HepG2 (cell line): ENCODE results near the gene RPLP2. TPM values are rescaled to one million over a fixed set of nuclear protein-coding genes. Genes with fewer than 3 reads are reported as not detected.
A peak's percentile ranks its signal among the peaks of the same experiment; 100 is the strongest.

Experiments used
- ATAC-seq: fragments of 200-7000 bp; cut with Tn5 transposase; 3 replicates; pipeline ENCODE4 v1.9.1; 2020; ENCODE audit warnings: mild to moderate bottlenecking, moderate library complexity
- BruUV-seq: library from RNA; stranded (reverse); fragments of 400-500 nt; replicated peaks from 2 replicates; lab custom pipeline; 2021; lab: Mats Ljungman, UMichigan
- CTCF ChIA-PET: fragments of 300-600 bp; formaldehyde crosslinking; extraction: SDS; loops from one replicate; lab custom pipeline; 2021; ENCODE audit warnings: low total read pairs, inconsistent platforms, low intra/inter-chr PET ratio; lab: Yijun Ruan, JAX
- POLR2A ChIA-PET: fragments of 350-600 bp; sonication (Branson Sonifier 250); formaldehyde crosslinking; loops from one replicate; lab custom pipeline; 2020; ENCODE audit warnings: antibody characterized with exemption, inconsistent platforms; lab: Yijun Ruan, JAX
- DNase-seq: peaks from one replicate; pipeline ENCODE4 v3.0.0-alpha.2; 2015; ENCODE audit warnings: low spot score
- FAIRE-seq: peaks from 3 replicates; lab custom pipeline; 2011; peaks lifted over from hg19 to GRCh38; lab: Jason Lieb, UNC
- H2AFZ ChIP-seq: one replicate; pipeline ENCODE4 v1.6.1; 2011; ENCODE audit warnings: low read length, inconsistent platforms
- H3K27ac ChIP-seq: fragments of 300-600 bp; 3 replicates; pipeline ENCODE4 v1.8.0; 2011; ENCODE audit warnings: mixed run types, mild to moderate bottlenecking, mixed read lengths, low read length, inconsistent platforms; ENCODE audit not compliant: insufficient read depth; ENCODE audit errors: extremely low read length
- H3K27me3 ChIP-seq, 2 experiments: fragments of 200-600 bp in 1 of 2; 2 replicates in 1 of 2; 3 replicates in 1 of 2; pipeline versions ENCODE4 v1.6.0 to v1.8.0; 2011; ENCODE audit warnings: low read length in 2 of 2, mild to moderate bottlenecking in 2 of 2, moderate library complexity in 2 of 2, inconsistent platforms in 1 of 2; ENCODE audit not compliant: insufficient read depth in 2 of 2, control insufficient read depth in 1 of 2
- H3K36me3 ChIP-seq, 2 experiments: fragments of 200-600 bp in 1 of 2; replicated peaks in 1 of 2; 2 replicates in 1 of 2; 3 replicates in 1 of 2; pipeline versions ENCODE4 v1.5.1 to v1.8.0; 2011; ENCODE audit warnings: low read length in 2 of 2, inconsistent platforms in 1 of 2; ENCODE audit not compliant: insufficient read depth in 2 of 2, control insufficient read depth in 1 of 2
- H3K4me1 ChIP-seq: 2 replicates; pipeline ENCODE4 v1.5.1; 2012; ENCODE audit warnings: low read length, inconsistent platforms; ENCODE audit not compliant: insufficient read depth
- H3K4me2 ChIP-seq: 2 replicates; pipeline ENCODE4 v1.6.0; 2011; ENCODE audit warnings: low read depth, low read length, inconsistent platforms
- H3K4me3 ChIP-seq, 3 experiments: fragments of 200-600 bp in 1 of 3; sonication (generic), shearing (Covaris generic) in 1 of 3; replicated peaks in 1 of 3; 2 replicates each; pipeline ENCODE4 v1.5.1; 2011 to 2016; ENCODE audit warnings: low read length in 3 of 3, inconsistent platforms in 2 of 3, low read depth in 2 of 3, mild to moderate bottlenecking in 2 of 3, control low read depth in 1 of 3, mixed read lengths in 1 of 3; ENCODE audit not compliant: insufficient read depth in 1 of 3
- H3K79me2 ChIP-seq: one replicate; pipeline ENCODE4 v1.6.1; 2011; ENCODE audit warnings: low read length, inconsistent platforms; ENCODE audit not compliant: insufficient read depth
- H3K9ac ChIP-seq: 2 replicates; pipeline ENCODE4 v1.6.0; 2011; ENCODE audit warnings: mild to moderate bottlenecking, low read depth, low read length, inconsistent platforms; ENCODE audit not compliant: insufficient read depth
- H3K9me3 ChIP-seq: 2 replicates; pipeline ENCODE4 v1.5.1; 2012; ENCODE audit warnings: mild to moderate bottlenecking, low read length
- H4K20me1 ChIP-seq: 2 replicates; pipeline ENCODE4 v1.6.0; 2011; ENCODE audit warnings: inconsistent platforms, mild to moderate bottlenecking, low read length, moderate library complexity; ENCODE audit not compliant: insufficient read depth
- AGO1 ChIP-seq: fragments of 200-400 bp; formaldehyde crosslinking; IDR thresholded peaks from 2 replicates; pipeline ENCODE4 v1.6.1; 2017; ENCODE audit warnings: mild to moderate bottlenecking, low read depth, low read length, moderate library complexity; ENCODE audit not compliant: poor library complexity, severe bottlenecking
- AKAP8 ChIP-seq: sonication (generic); formaldehyde crosslinking; IDR thresholded peaks from 2 replicates; pipeline ENCODE4 v1.5.1; 2020; ENCODE audit warnings: mild to moderate bottlenecking, missing genetic modification reagents
- ESRRA ChIP-seq: sonication (generic); formaldehyde crosslinking; IDR thresholded peaks from 2 replicates; pipeline ENCODE4 v1.5.1; 2020; ENCODE audit warnings: mild to moderate bottlenecking, low read depth, missing genetic modification reagents
- HNRNPL ChIP-seq: fragments of 200-400 bp; formaldehyde crosslinking; IDR thresholded peaks from 2 replicates; pipeline ENCODE4 v1.6.1; 2017; ENCODE audit warnings: mild to moderate bottlenecking, low read depth, low read length
- KDM2A ChIP-seq: sonication (generic); formaldehyde crosslinking; IDR thresholded peaks from 2 replicates; pipeline ENCODE4 v1.4.0; 2020; ENCODE audit warnings: low read depth, missing genetic modification reagents, borderline replicate concordance
- NR2F6 ChIP-seq, 2 experiments: IDR thresholded peaks; 2 replicates each; pipeline ENCODE4 v1.6.1; 2016; ENCODE audit warnings: antibody characterized with exemption in 1 of 2, mild to moderate bottlenecking in 1 of 2
- RARA ChIP-seq: IDR thresholded peaks from 2 replicates; pipeline ENCODE4 v1.6.1; 2016; ENCODE audit warnings: missing genetic modification reagents, missing compliant biosample characterization
- SALL1 ChIP-seq: sonication (generic); formaldehyde crosslinking; IDR thresholded peaks from 2 replicates; pipeline ENCODE4 v1.8.0; 2022; ENCODE audit warnings: mild to moderate bottlenecking, missing genetic modification reagents
- SOX6 ChIP-seq, 2 experiments: fragments of 450-650 bp in 1 of 2; sonication (generic) in 1 of 2; formaldehyde crosslinking in 1 of 2; IDR thresholded peaks; 2 replicates each; pipeline versions ENCODE4 v1.4.0 to v1.6.1; 2017 to 2020; ENCODE audit warnings: antibody characterized with exemption in 1 of 2, mild to moderate bottlenecking in 1 of 2, missing genetic modification reagents in 1 of 2
- SP4 ChIP-seq: sonication (generic); formaldehyde crosslinking; IDR thresholded peaks from 2 replicates; pipeline ENCODE4 v1.8.1; 2023; ENCODE audit warnings: mild to moderate bottlenecking, missing genetic modification reagents
- ZBTB1 ChIP-seq: sonication (generic); formaldehyde crosslinking; IDR thresholded peaks from 2 replicates; pipeline ENCODE4 v1.4.0; 2020; ENCODE audit warnings: missing genetic modification reagents, borderline replicate concordance
- ZNF142 ChIP-seq: sonication (generic); formaldehyde crosslinking; IDR thresholded peaks from 2 replicates; pipeline ENCODE4 v1.4.0; 2020; ENCODE audit warnings: missing genetic modification reagents
- ZNF747 ChIP-seq: sonication (generic); formaldehyde crosslinking; IDR thresholded peaks from 2 replicates; pipeline ENCODE4 v1.8.1; 2023; ENCODE audit warnings: missing genetic modification reagents, mild to moderate bottlenecking, borderline replicate concordance
- WGBS: methylation state at CpG from one replicate; pipeline ENCODE4 v1.1.6; 2017; ENCODE audit warnings: low lambda C conversion rate; 5-methylcytosine and 5-hydroxymethylcytosine counted together
- in situ Hi-C: cut with HindIII; loops from 2 replicates; pipeline ENCODE4 v1.10.0; 2017; ENCODE audit warnings: low pct_unique_long_range_greater_than_20kb; ENCODE audit not compliant: extremely low pct_ligation_motif_present
- intact Hi-C: fragments of 100-400 bp; cut with micrococcal nuclease; formaldehyde crosslinking; loops from one replicate; pipeline ENCODE4 v1.10.0; 2022; ENCODE audit not compliant: unreplicated experiment
- polyA plus RNA-seq, 8 experiments: library from polyadenylated mRNA; depleted of rRNA in 3 of 8; stranded (reverse) in 7 of 8; unstranded in 1 of 8; fragments of >200 nt; fragmentation: Illumina TruSeq in 4 of 8; extraction: Trizol in 4 of 8; gene quantifications; 2 replicates each; pipeline versions ENCODE4 v1.2.1 to v1.2.3, GENCODE V29; 2011 to 2016; ENCODE audit warnings: low read depth in 4 of 8, missing spikeins in 1 of 8, mixed read lengths in 1 of 8; ENCODE audit not compliant: insufficient read depth in 1 of 8
- total RNA-seq, 5 experiments: library from RNA; depleted of rRNA; stranded (reverse); fragments of >200 nt; fragmentation: Illumina TruSeq; extraction: Trizol; gene quantifications; 2 replicates each; pipeline ENCODE4 v1.2.3, GENCODE V29; 2016; ENCODE audit warnings: low read depth in 1 of 5

RPLP2 gene
- total and polyA plus RNA-seq, 2 of the 13 experiments (the other 11 are each of a cell fraction or from before 2014, with no cell fraction given), result 978 to 2,106 TPM

GRCh38 chr11:788009-788640 is 21.6 kb upstream of the RPLP2 start (continued):
- TF ChIP-seq SOX6 (IDR thresholded peaks at IDR 0.05) (no peak), SOX6 (CRISPR knock-in tag; IDR thresholded peaks at IDR 0.05) (no peak), SP4 (CRISPR knock-in tag) (no peak)
- TF ChIP-seq, all 625 proteins: peak for 9

GRCh38 chr11:788953-789940 is 20.5 kb upstream of the RPLP2 start:
- BruUV-seq, result no TSS peak
- ChIA-PET POLR2A (interaction anchor here (0.5 to 1.3 kb wide), 2 partner anchors 14 to 20 kb away, joined by 3 to 4 read pairs; partner anchors contain the start of gene RPLP2), CTCF (no interaction called here)
- TF ChIP-seq HNRNPL, result 0 out of 2 replicates have a peak, but pooled peaks have one; percentile 27
- TF ChIP-seq NR2F6 (IDR thresholded peaks at IDR 0.05), result no peak
- TF ChIP-seq NR2F6 (CRISPR knock-in tag; IDR thresholded peaks at IDR 0.05), result 0 out of 2 replicates have a peak, but pooled peaks have one; percentile 10
- peak; percentile 97 for TF ChIP-seq ESRRA (CRISPR knock-in tag)
- TF ChIP-seq AKAP8, result peak; percentile 76
- TF ChIP-seq RARA (CRISPR knock-in tag), result peak; percentile 72
- peak; percentile 9; the same call in 1 of the 2 replicates for TF ChIP-seq SALL1 (CRISPR knock-in tag)
- TF ChIP-seq ZNF142 (CRISPR knock-in tag), result no peak
- peak; percentile 54 for TF ChIP-seq AGO1
- no peak for TF ChIP-seq ZNF747 (CRISPR knock-in tag)
- TF ChIP-seq ZBTB1, result no peak
- peak; percentile 81 for TF ChIP-seq KDM2A (CRISPR knock-in tag)

More at GRCh38 chr11:788953-789940, 20.5 kb upstream of the RPLP2 start:
- Histone ChIP-seq H3K9me3 (no peaks in the 10 kb centered on the region), H3K27ac (no peak overlapping the region), H3K4me1 (peaks cover 21% of the 10 kb centered on the region), H3K36me3 (no peaks in the 10 kb centered on the region; a peak in 1 of 5 replicates), H3K79me2 (no peaks in the 10 kb centered on the region), H3K27me3 (peaks cover 0 to 2% of the 10 kb centered on the region in 2 experiments; a peak in 1 of 5 replicates), H3K4me3 (peak overlapping the region in 1 of 3 experiments; percentile 43; a peak in 1 of 6 replicates), H3K4me2 (peak overlapping the region; percentile 51), H3K9ac (peak overlapping the region; percentile 4; the same call in 1 of the 2 replicates), H4K20me1 (no peaks in the 10 kb centered on the region), H2AFZ (no peak overlapping the region)
- FAIRE-seq, result no peak
- no peak for DNase-seq
- no CpG with 5 or more reads among the region's 31 CpGs for WGBS
- in situ Hi-C loops, result no loop called here
- intact Hi-C loops, result no loop called here
- peak; percentile 8 for ATAC-seq
